HG03280 (cell line): ENCODE data around the gene ELAVL4.

Source experiments
- ATAC-seq: cut with Tn5 transposase; IDR thresholded peaks from one replicate; pipeline ENCODE4 v1.9.1; 2021; ENCODE audit warnings: mild to moderate bottlenecking, moderate library complexity; ENCODE audit not compliant: unreplicated experiment

ELAVL4 gene

DNA sequence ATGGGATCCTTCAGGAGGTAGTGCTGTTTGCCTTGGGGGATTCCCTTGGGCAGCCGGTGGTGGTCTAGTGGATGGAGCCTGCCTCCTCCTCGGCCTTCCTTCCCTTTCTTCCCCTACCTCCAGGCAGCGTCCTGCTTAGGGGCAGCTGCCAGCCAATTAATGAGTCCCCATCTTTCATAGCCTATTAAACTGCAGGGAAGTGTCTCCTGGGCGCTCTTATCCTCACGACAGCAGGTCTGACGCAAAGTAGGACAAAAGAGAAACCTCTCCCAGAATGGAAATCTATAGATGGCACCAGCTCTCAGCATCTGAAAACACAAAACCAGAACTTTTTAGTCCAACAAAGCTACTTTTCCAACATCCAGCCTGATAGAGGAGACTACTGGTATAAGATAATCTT lies 69.3 kb downstream of the ELAVL4 start:
- ATAC-seq = no peak

GRCh38 chr1:50179639-50180038 lies 70.9 kb downstream of the ELAVL4 start:
- no peak for ATAC-seq

DNA sequence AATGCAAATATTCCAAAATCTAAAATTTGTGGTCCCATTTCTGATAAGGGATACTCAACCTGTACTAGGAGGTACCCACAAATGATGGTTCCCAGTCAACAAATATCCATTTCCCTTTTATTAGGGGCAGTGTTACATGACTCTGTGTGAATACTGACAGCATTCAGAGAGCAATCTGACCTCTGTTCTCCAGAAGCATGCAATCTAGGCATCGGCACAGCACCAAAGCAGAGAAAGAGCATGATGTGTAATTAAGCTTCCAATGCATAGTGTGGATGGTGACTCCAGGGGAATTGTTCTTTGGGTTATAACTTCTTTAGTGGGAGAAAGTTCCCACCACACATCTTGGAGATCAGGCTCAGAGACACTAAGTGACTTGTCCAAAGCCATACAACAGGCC lies 71.6 kb downstream of the ELAVL4 start:
- no peak for ATAC-seq

DNA sequence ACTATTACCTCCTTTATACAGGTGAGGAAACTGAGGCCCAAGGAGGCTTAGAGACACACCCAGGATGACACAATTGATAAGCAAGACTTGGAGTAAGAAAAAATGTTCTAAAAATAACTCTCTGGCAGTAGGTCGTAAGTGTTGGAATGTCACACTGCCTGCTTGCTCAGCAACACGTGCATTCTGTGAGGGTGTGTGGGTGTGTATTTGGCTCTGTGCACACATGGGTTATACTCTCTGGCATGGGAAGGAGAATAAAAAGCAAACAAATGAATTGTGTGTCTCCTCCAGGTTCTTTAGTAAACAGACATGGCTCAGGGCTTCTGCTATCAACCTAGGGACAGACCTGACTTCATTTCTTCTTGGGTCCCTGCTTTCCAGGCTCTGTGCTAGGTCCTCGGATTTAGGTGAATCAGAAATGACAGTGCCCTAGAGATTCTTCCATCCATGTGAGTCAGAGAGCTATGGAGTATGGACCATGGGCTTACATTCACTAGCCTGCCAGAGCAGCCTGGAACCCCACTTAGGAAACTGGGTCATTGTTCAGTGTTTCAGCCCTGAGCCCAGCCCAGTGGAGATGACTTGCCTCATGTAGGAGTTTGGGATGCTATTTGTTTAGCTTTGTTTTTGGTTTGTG lies 72.4 kb downstream of the ELAVL4 start:
- no peak for ATAC-seq

GRCh38 chr1:50183378-50184133 lies 74.8 kb downstream of the ELAVL4 start:
- no peak for ATAC-seq

GRCh38 chr1:50189369-50189768 lies 80.6 kb downstream of the ELAVL4 start:
- no peak for ATAC-seq

DNA sequence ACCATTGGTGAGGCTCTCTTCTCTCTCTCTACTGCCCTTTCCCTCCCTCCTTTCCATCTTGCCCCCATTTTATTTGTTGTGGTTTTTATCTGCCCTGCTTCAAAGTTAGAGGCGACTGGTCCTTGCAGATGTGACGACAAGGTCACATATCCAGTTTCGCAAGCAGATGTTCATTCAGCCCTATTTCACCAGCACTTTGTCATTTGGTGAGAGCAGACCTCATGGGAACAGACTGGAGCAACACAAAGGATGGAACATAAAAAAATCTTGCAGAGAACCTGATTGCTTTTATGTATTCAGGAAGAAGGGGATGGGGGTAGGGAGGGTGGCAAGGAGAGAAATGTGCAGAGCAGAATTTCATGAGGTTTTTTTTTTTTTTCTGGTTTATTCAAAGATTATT lies 84.3 kb downstream of the ELAVL4 start:
- ATAC-seq = no peak

DNA sequence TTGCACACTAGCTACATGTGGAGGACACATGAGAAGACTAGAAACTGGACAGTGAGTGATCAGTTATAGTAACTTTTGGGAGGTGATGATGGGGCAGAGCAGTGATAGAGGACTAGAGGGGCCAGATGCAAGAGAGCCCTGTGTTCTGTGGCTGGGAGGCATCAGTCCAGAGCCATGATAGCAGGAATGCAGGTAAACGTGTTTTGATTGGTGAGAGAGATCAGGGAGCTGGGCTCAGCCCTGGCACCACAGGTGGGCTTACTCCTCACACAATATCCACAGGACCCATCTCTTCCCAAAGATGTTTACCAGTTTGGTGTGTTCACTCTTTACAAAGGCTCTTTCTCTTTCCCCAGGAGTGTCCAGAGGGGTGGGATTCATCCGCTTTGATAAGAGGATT lies 86.5 kb downstream of the ELAVL4 start:
- no peak for ATAC-seq

DNA sequence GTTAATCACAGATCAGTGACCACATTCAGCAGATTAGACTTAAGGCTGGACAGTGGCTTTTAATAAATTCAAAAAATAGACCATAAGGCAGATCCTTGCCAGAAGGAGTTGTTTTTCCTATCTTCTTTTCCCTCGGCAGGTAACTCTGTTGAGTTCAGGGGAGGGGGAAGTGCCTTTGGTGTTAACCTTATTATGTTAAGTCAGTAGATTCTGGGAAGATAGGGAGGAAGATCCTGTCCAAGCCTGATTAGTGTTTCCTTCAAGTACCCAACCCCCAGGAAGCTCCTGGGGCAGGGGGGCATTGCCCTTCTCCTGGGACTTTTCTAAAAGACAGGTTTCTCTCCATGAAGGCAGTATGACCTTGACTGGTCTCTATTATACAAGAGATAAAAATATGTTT lies 87.4 kb downstream of the ELAVL4 start:
- no peak for ATAC-seq

- no peak for ATAC-seq
Measured at GRCh38 chr1:50197216-50197615, 88.5 kb downstream of the ELAVL4 start.

DNA sequence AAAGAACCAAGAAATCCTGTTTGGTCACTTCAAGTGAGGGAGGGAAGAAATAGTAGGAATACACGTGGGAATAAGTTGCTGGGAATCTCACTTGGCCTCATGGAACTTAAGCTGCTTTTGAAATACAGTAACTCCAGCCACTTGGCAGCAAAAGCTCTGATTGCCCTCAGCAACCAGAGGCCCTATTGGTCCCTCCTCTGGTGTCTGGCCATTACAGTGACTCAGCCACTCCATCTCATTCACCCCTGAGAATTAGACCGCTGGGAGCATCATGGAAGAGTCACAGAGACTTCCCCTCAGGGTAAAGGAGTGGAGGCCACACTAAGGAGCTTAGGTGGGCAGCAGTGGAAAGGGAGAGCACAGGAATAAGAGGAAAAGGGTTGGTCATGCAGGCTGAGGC lies 99.6 kb downstream of the ELAVL4 start:
- no peak for ATAC-seq

DNA sequence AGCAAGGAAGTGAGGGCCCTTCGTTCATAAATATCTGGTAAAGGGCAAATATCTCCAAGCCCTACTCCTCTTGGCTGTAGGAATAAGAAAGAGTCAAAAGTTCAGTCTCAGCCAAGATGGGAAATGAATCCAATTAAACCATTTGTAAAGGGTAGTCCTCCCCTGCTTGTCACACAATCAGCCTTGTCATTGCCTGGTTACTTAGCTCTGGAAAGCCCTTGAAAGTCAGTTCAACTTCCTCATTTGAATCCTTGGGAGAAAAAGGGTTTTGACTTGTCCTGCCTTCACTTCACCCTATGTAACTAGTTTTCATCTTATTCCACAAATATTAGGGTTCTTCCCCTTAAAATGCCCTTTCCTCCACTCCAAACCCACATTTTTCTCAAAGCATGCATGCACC lies 100.0 kb downstream of the ELAVL4 start:
- no peak for ATAC-seq

- no peak for ATAC-seq
Measured at GRCh38 chr1:50209749-50210148, 101.0 kb downstream of the ELAVL4 start.

- ATAC-seq = no peak
Measured at GRCh38 chr1:50213505-50213904, 104.8 kb downstream of the ELAVL4 start.

- ATAC-seq = no peak
Measured at GRCh38 chr1:50214717-50215116, 106.0 kb downstream of the ELAVL4 start.

DNA sequence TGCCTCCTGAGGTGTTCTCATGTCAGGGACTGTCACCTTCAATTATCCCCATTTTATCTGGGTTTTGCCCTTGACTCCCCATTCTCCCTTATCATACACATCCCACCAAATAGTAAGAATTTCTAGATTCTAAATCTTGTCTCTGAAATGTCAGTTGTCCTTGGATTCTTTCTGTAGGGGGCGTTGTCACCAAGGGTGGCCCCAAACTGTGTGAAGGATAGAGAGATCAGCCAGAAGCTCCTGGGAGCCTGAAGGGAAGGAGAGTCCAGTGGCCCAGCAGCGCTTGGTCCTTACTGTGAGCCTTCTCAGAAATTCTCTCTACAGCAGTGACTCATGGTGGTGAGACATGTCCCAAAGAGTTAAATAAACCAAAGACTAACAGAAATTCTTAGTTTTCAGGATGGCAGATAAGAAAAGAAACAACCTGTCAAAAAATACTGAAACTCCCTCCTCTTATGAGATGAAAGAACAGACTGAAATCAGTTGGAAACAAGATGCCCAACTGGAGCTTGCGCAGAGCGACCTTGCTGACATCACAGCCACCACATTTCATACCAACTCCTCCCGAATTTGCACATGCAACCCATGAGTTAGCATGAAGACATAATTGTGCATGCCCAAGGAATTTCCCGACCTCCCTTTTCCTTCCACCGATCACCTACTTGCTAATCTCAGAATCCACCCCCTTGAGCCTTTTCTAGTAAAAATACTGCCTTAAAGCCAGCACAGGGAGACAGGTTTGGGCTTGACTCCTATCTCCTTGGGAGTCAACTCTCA lies 109.8 kb downstream of the ELAVL4 start:
- ATAC-seq = no peak

GRCh38 chr1:50228871-50229384 lies 120.2 kb downstream of the ELAVL4 start:
- ATAC-seq = no peak

GRCh38 chr1:50231209-50231608 lies 122.5 kb downstream of the ELAVL4 start:
- ATAC-seq = no peak

GRCh38 chr1:50232336-50232735 lies 123.6 kb downstream of the ELAVL4 start:
- no peak for ATAC-seq

- ATAC-seq = no peak
Measured at GRCh38 chr1:50236656-50237055, 127.9 kb downstream of the ELAVL4 start.

GRCh38 chr1:50237056-50237455 lies 128.3 kb downstream of the ELAVL4 start:
- no peak for ATAC-seq

DNA sequence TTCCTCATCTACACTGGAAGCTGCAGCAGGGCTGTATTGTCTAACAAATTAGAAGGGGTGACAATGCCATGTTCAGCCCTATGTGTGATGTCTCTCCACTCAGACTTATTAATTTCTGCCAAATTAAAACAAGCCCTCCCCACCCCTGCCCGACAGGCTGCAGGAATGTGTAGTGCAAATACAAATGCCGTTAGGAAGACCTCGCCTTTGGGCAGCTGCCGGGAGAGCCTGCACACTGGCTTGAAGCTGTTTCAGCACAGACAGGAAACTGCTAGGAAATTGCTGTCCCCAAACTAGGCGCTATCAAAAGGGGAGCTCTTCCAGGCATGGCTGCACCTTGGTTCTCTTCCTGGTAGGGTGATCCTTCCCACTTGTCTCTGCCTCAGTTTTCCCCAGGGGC lies 135.2 kb downstream of the ELAVL4 start:
- no peak for ATAC-seq
